SH-SY5Y (cell line): ENCODE measurements around the gene SPEM3.

Source experiments
- GATA2 ChIP-seq: IDR thresholded peaks from 2 replicates; pipeline ENCODE4 v1.6.1; 2011; ENCODE audit warnings: mild to moderate bottlenecking, low read depth, low read length
- GATA3 ChIP-seq: IDR thresholded peaks from 2 replicates; pipeline ENCODE4 v1.6.1; 2011; ENCODE audit warnings: low read depth, mild to moderate bottlenecking, low read length, moderate library complexity

GRCh38 chr17:7382901-7383300 lies 45.8 kb upstream of the SPEM3 start:
- TF ChIP-seq GATA2 (no peak), GATA3 (no peak)
